Upper lobe of left lung (tissue), 6 donors: Measurements from ENCODE around the gene HLA-DOA. TPM values are rescaled to one million over a fixed set of nuclear protein-coding genes. Genes with fewer than 3 reads are reported as not detected.

ENCODE experiments used
- ATAC-seq, 2 donors: fragments of 200-7000 bp; cut with Tn5 transposase; one replicate each; pipeline ENCODE4 v1.9.1; 2022; ENCODE audit warnings: mild to moderate bottlenecking in 2 of 2, moderate library complexity in 2 of 2; ENCODE audit not compliant: low FRiP score in 2 of 2
- DNase-seq, 2 donors: peaks; one replicate each; pipeline ENCODE4 v3.0.0-alpha.2; 2019 to 2020
- H3K27ac ChIP-seq, 4 donors: fragments of 200-600 bp; sonication (generic); one replicate each; pipeline ENCODE4 v1.5.1; 2016 to 2019
- H3K27me3 ChIP-seq, 4 donors: fragments of 200-600 bp; sonication (generic); one replicate each; pipeline ENCODE4 v1.5.1; 2017 to 2019
- H3K36me3 ChIP-seq, 4 donors: fragments of 200-600 bp; sonication (generic); one replicate each; pipeline ENCODE4 v1.5.1; 2016 to 2019
- H3K4me1 ChIP-seq, 4 donors: fragments of 200-600 bp; sonication (generic); one replicate each; pipeline ENCODE4 v1.5.1; 2018 to 2019
- H3K4me3 ChIP-seq, 4 donors: fragments of 200-600 bp; sonication (generic); one replicate each; pipeline ENCODE4 v1.5.1; 2017 to 2019; ENCODE audit warnings: mild to moderate bottlenecking in 2 of 4, moderate library complexity in 1 of 4
- H3K9me3 ChIP-seq, 4 donors: fragments of 200-600 bp; sonication (generic); one replicate each; pipeline ENCODE4 v1.5.1; 2018 to 2019
- CTCF ChIP-seq, 6 experiments: fragments of 450-650 bp in 4 of 6; fragments of 200-600 bp in 2 of 6; sonication (generic) in 2 of 6; IDR thresholded peaks; one replicate each; pipeline ENCODE4 v1.5.1; 2016 to 2019; ENCODE audit warnings: antibody characterized with exemption in 6 of 6
- EP300 ChIP-seq, 4 donors: sonication (generic); formaldehyde crosslinking; IDR thresholded peaks; one replicate each; pipeline ENCODE4 v1.5.1; 2017; ENCODE audit warnings: antibody characterized with exemption in 4 of 4, control low read depth in 2 of 4
- POLR2A ChIP-seq, 4 donors: fragments of 450-650 bp; IDR thresholded peaks; one replicate each; pipeline ENCODE4 v1.5.1; 2016 to 2017; ENCODE audit warnings: antibody characterized with exemption in 4 of 4, mild to moderate bottlenecking in 2 of 4
- POLR2AphosphoS5 ChIP-seq, 2 donors: sonication (generic); formaldehyde crosslinking; IDR thresholded peaks; one replicate each; pipeline ENCODE4 v1.5.1; 2017; ENCODE audit warnings: antibody characterized with exemption in 2 of 2
- WGBS, 2 donors: methylation state at CpG; one replicate each; pipeline ENCODE4 v1.1.5; 2017 to 2018; 5-methylcytosine and 5-hydroxymethylcytosine counted together
- total RNA-seq, 6 donors: library from RNA; depleted of rRNA in 4 of 6; stranded (reverse); fragments of >200 nt in 4 of 6; gene quantifications; one replicate each; pipeline versions ENCODE4 v1.1.0 to v1.2.1, GENCODE V29; 2016 to 2021
- donor health status: DM: no; HTN: no; CAD: no; lungs with moderate emphysema.
- donor health status: DM: no; HTN: yes; CAD: no; lungs with severe emphysema.

Gene HLA-DOA
- total RNA-seq, 6 donors from 2014 or later = 9.4 to 56.8 (median 30.5) TPM

GRCh38 chr6:33030245-33030644 lies 20.9 kb upstream of the HLA-DOA start:
- TF ChIP-seq POLR2A (IDR thresholded peaks at IDR 0.05) (no peak), CTCF (IDR thresholded peaks at IDR 0.05) (no peak), EP300 (IDR thresholded peaks at IDR 0.05) (no peak), POLR2AphosphoS5 (IDR thresholded peaks at IDR 0.05) (no peak)
- DNase-seq (no peak), ATAC-seq (no peak)
- Histone ChIP-seq H3K4me3 (no peak overlapping the region), H3K27ac (peak overlapping the region; percentile 62 to 90 (median 78)), H3K4me1 (peaks cover 14 to 18% (median 18%) of the 10 kb centered on the region in 4 donors), H3K36me3 (no peaks in the 10 kb centered on the region), H3K27me3 (no peaks in the 10 kb centered on the region), H3K9me3 (no peaks in the 10 kb centered on the region)
- 48 to 69% methylated on average over 3 of the region's 3 CpGs for WGBS, 2 donors

GRCh38 chr6:33029328-33030184 lies 20.2 kb upstream of the HLA-DOA start:
- H3K4me1 ChIP-seq = peaks cover 14 to 18% (median 18%) of the 10 kb centered on the region in 4 donors
- H3K27me3 ChIP-seq = no peaks in the 10 kb centered on the region
- H3K4me3 ChIP-seq = no peak overlapping the region
- no peaks in the 10 kb centered on the region for H3K9me3 ChIP-seq
- DNase-seq = peak in 1 of 2 donors; percentile 68
- H3K36me3 ChIP-seq = no peaks in the 10 kb centered on the region
- H3K27ac ChIP-seq = peak overlapping the region; percentile 62 to 90 (median 78)
- peak; percentile 93 to 94 for ATAC-seq
- TF ChIP-seq EP300 (IDR thresholded peaks at IDR 0.05) (peak in 1 of 4 donors; percentile 45), POLR2AphosphoS5 (IDR thresholded peaks at IDR 0.05) (peak in 1 of 2 donors; percentile 41), CTCF (IDR thresholded peaks at IDR 0.05) (no peak), POLR2A (IDR thresholded peaks at IDR 0.05) (peak in 1 of 4 donors; percentile 84)
- 39 to 42% methylated on average over 6 of the region's 6 CpGs for WGBS, 2 donors

- Histone ChIP-seq H3K4me3 (no peak overlapping the region), H3K4me1 (peaks cover 14 to 18% (median 18%) of the 10 kb centered on the region in 4 donors), H3K27me3 (no peaks in the 10 kb centered on the region), H3K27ac (peak overlapping the region; percentile 62 to 90 (median 78)), H3K36me3 (no peaks in the 10 kb centered on the region), H3K9me3 (no peaks in the 10 kb centered on the region)
- ATAC-seq = peak; percentile 34 to 49
- no peak for DNase-seq
- 7% methylated on average over 1 of the region's 1 CpG for WGBS, 2 donors
- TF ChIP-seq CTCF (IDR thresholded peaks at IDR 0.05) = no peak
- TF ChIP-seq POLR2A (IDR thresholded peaks at IDR 0.05) = no peak
- no peak for TF ChIP-seq POLR2AphosphoS5 (IDR thresholded peaks at IDR 0.05)
- no peak for TF ChIP-seq EP300 (IDR thresholded peaks at IDR 0.05)
These were observed 18.9 kb upstream of the HLA-DOA start for GRCh38 chr6:33028220-33028849.

- Histone ChIP-seq H3K27me3 (no peaks in the 10 kb centered on the region), H3K27ac (no peak overlapping the region), H3K36me3 (no peaks in the 10 kb centered on the region), H3K9me3 (no peaks in the 10 kb centered on the region), H3K4me3 (no peak overlapping the region), H3K4me1 (peaks cover 18 to 25% (median 21%) of the 10 kb centered on the region in 4 donors)
- DNase-seq (no peak), ATAC-seq (no peak)
- TF ChIP-seq CTCF (IDR thresholded peaks at IDR 0.05) (no peak), EP300 (IDR thresholded peaks at IDR 0.05) (no peak), POLR2AphosphoS5 (IDR thresholded peaks at IDR 0.05) (no peak)
These were observed 15.1 kb upstream of the HLA-DOA start for GRCh38 chr6:33024521-33024920.
